PC-9 (cell line): ENCODE measurements around the gene GAPDH. TPM values are rescaled to one million over a fixed set of nuclear protein-coding genes. Genes with fewer than 3 reads are reported as not detected.

Experiments used
- BruUV-seq: library from RNA; stranded (reverse); fragments of 400-500 nt; replicated peaks from 2 replicates; lab custom pipeline; 2021; lab: Mats Ljungman, UMichigan
- CTCF ChIA-PET: fragments of 300-600 bp; sonication (Branson Sonifier 250); formaldehyde crosslinking; loops from one replicate; lab custom pipeline; 2022; ENCODE audit warnings: antibody characterized with exemption; lab: Charles Lee
- POLR2A ChIA-PET: fragments of 300-600 bp; sonication (Branson Sonifier 250); formaldehyde crosslinking; loops from one replicate; lab custom pipeline; 2022; ENCODE audit warnings: antibody characterized with exemption; ENCODE audit not compliant: unreplicated experiment; lab: Charles Lee
- DNase-seq, 2 experiments: peaks; one replicate each; pipeline versions ENCODE4 v3.0.0 to v3.0.0-alpha.2; 2015 to 2022; ENCODE audit warnings: mixed read lengths in 1 of 2
- H2AFZ ChIP-seq: fragments of 200-600 bp; sonication (generic); 2 replicates; pipeline ENCODE4 v1.8.1; 2017; ENCODE audit warnings: antibody characterized with exemption
- H3F3A ChIP-seq: fragments of 200-600 bp; sonication (generic); 2 replicates; pipeline ENCODE4 v1.8.1; 2017; ENCODE audit warnings: antibody characterized with exemption, mild to moderate bottlenecking, low read depth; ENCODE audit not compliant: insufficient read depth
- H3K27ac ChIP-seq: fragments of 200-600 bp; sonication (generic); 2 replicates; pipeline ENCODE4 v1.6.1; 2016; ENCODE audit warnings: mixed run types
- H3K27me3 ChIP-seq: fragments of 200-600 bp; sonication (generic); 2 replicates; pipeline ENCODE4 v1.6.1; 2016; ENCODE audit warnings: low read depth, mixed run types; ENCODE audit not compliant: insufficient read depth
- H3K36me3 ChIP-seq: fragments of 200-600 bp; sonication (generic); 2 replicates; pipeline ENCODE4 v1.6.1; 2016; ENCODE audit warnings: low read depth, mixed run types
- H3K4me1 ChIP-seq: fragments of 200-600 bp; sonication (generic); replicated peaks from 2 replicates; pipeline ENCODE4 v1.6.1; 2016; ENCODE audit warnings: mixed run types; ENCODE audit not compliant: insufficient read depth
- H3K4me2 ChIP-seq: fragments of 200-600 bp; sonication (generic); 2 replicates; pipeline ENCODE4 v1.6.1; 2017; ENCODE audit warnings: mixed run types
- H3K4me3 ChIP-seq: fragments of 200-600 bp; sonication (generic); 2 replicates; pipeline ENCODE4 v1.6.1; 2016; ENCODE audit warnings: mixed run types
- H3K79me2 ChIP-seq: fragments of 200-600 bp; sonication (generic); 2 replicates; pipeline ENCODE4 v1.6.1; 2017; ENCODE audit warnings: low read depth, mixed run types
- H3K9me2 ChIP-seq: fragments of 200-600 bp; sonication (generic); 2 replicates; pipeline ENCODE4 v1.8.1; 2017; ENCODE audit warnings: mild to moderate bottlenecking; ENCODE audit not compliant: insufficient read depth
- H3K9me3 ChIP-seq: fragments of 200-600 bp; sonication (generic); 2 replicates; pipeline ENCODE4 v1.8.1; 2016; ENCODE audit warnings: low read depth; ENCODE audit not compliant: insufficient read depth
- H4K20me1 ChIP-seq: fragments of 200-600 bp; sonication (generic); 2 replicates; pipeline ENCODE4 v1.8.1; 2017; ENCODE audit not compliant: insufficient read depth
- EZH2 ChIP-seq: fragments of 200-600 bp; sonication (generic); IDR thresholded peaks from 2 replicates; pipeline ENCODE4 v1.8.0; 2017; ENCODE audit warnings: antibody characterized with exemption, low read depth
- intact Hi-C: fragments of 100-400 bp; cut with micrococcal nuclease; formaldehyde crosslinking; loops from one replicate; pipeline ENCODE4 v1.10.0; 2022; ENCODE audit not compliant: unreplicated experiment
- total RNA-seq: library from RNA; stranded (reverse); gene quantifications from 2 replicates; pipeline ENCODE4 v1.2.3, GENCODE V29; 2021
- TF ChIP-seq, protein P1 (sequence below): fragments of 200-600 bp; sonication (generic); conservative IDR thresholded peaks from 2 replicates; pipeline ENCODE4 v1.6.1; 2017; ENCODE audit warnings: mixed run types, antibody characterized with exemption, mild to moderate bottlenecking, moderate library complexity

Gene GAPDH
- total RNA-seq, 1 experiment from 2014 or later: 8,169 TPM

DNA sequence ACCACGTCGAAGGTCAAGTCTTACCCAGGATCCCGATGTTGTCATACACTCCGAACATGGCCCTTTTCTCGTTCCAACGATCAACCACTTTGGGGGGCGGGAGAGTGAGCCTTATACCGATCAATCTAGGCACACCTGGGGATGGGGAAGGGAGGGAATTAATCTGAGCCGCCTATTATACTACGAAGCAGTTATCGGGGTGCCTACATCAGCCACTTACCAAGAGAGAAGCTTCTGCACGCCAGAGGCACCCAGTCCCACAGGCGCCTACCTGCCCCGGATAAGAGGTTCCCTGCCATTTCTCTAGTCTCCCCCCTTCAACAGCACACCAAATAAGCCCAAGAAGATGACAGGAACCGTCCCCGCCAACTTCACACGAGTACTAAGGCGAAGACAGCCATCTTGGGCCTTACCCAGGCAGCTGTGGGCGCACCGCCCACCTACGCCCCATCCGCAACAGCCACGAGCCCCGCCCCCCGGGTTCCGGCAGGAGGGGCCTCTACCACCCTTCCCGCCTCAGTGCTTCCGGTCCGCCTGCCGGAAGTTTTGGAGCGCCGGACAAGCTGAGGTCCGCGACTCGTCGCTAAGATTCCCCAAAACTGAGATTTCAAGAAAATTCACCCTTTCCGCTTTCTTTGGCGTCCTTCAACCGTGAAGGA, 41.4 kb upstream of the GAPDH start, which contains the start of gene MRPL51:
Gene MRPL51, minus strand, starts transcription at position 425 of the 659 bp plus-strand sequence. Its CDS starts 126 bp downstream, at position 299.
- Histone ChIP-seq H3K36me3 (peaks cover 31% of the 10 kb centered on the region), H3F3A (peaks cover 18% of the 10 kb centered on the region; the same call in 1 of the 2 replicates), H3K27me3 (no peaks in the 10 kb centered on the region), H4K20me1 (peaks cover 2% of the 10 kb centered on the region; the same call in 1 of the 2 replicates), H2AFZ (peak within 1 kb of the TSS; percentile 91), H3K4me2 (peak within 1 kb of the TSS; percentile 93), H3K9me2 (no peaks in the 10 kb centered on the region), H3K79me2 (peaks cover 54% of the 10 kb centered on the region), H3K4me3 (peak within 1 kb of the TSS; percentile 87), H3K9me3 (no peaks in the 10 kb centered on the region), H3K27ac (peak within 1 kb of the TSS; percentile 85), H3K4me1 (peaks cover 24% of the 10 kb centered on the region)
- DNase-seq: peak; percentile 86 to 99
- ChIA-PET POLR2A (interaction anchor here (0.5 to 1.2 kb wide), 13 partner anchors 22 to 439 kb away, joined by 3 to 9 read pairs (median 4); partner anchors contain the start of genes LTBR, TNFRSF1A and VAMP1), CTCF (interaction anchor here (0.8 kb wide), 1 partner anchor 28 kb away, joined by 4 read pairs; no protein-coding TSS in a partner anchor)
- intact Hi-C loops: loop anchor here (1.0 to 5.0 kb wide), 5 partner anchors 22 to 116 kb away; partner anchors contain the start of gene SCNN1A
- TSS peak; percentile 82 for BruUV-seq
- TF ChIP-seq, protein P1, sequence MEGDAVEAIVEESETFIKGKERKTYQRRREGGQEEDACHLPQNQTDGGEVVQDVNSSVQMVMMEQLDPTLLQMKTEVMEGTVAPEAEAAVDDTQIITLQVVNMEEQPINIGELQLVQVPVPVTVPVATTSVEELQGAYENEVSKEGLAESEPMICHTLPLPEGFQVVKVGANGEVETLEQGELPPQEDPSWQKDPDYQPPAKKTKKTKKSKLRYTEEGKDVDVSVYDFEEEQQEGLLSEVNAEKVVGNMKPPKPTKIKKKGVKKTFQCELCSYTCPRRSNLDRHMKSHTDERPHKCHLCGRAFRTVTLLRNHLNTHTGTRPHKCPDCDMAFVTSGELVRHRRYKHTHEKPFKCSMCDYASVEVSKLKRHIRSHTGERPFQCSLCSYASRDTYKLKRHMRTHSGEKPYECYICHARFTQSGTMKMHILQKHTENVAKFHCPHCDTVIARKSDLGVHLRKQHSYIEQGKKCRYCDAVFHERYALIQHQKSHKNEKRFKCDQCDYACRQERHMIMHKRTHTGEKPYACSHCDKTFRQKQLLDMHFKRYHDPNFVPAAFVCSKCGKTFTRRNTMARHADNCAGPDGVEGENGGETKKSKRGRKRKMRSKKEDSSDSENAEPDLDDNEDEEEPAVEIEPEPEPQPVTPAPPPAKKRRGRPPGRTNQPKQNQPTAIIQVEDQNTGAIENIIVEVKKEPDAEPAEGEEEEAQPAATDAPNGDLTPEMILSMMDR: no peak
- no peak for TF ChIP-seq EZH2

DNA sequence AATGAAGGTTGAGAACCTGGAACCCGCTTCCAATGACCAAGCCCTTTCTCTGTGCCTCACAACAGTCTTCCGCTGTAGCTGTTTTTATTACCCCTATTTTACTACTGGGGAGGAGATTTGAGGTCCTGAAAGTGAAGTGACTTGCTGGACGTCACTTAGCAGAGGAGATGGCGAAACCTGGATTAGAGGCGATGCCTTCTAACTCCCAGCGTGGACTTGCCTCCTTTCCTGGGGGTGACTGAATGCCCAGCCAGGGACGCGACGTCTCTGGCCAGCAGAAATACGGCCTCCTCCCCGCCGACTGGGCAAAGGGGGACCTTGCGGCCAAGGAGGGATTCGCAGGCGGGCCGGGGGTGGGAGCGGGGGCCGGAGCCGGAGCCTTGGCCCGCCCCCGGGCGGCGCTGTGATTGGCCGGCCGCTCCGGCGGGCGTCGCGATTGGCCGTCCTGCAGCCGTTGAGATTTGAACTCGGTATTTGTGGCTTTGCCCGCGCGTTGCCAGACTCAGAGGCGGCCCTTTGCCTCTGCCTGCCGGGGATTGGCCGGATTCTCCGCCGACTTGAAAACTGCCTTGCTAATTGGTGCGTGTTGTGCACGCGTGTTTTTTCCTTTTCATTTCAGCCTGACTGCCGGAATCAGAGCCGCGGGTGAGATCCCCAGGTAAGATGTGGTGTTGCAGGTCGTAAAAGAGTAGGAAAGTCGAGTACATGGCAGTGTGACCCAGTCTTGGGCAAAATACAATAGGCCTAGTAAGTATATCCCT, 40.6 kb upstream of the GAPDH start, which contains the start of gene NCAPD2:
Gene NCAPD2, plus strand, starts transcription at position 606 of the 761 bp plus-strand sequence. CDS start 997 bp downstream, outside the sequence.
- peaks cover 5% of the 10 kb centered on the region; the same call in 1 of the 2 replicates for H4K20me1 ChIP-seq
- TF ChIP-seq, protein P1: peak; percentile 46; the same call in 1 of the 2 replicates
- no peak for TF ChIP-seq EZH2
- no TSS peak for BruUV-seq
- peaks cover 18% of the 10 kb centered on the region; the same call in 1 of the 2 replicates for H3F3A ChIP-seq
- peaks cover 24% of the 10 kb centered on the region for H3K4me1 ChIP-seq
- intact Hi-C loops: loop anchor here (1.0 to 5.0 kb wide), 5 partner anchors 22 to 116 kb away; partner anchors contain the start of gene SCNN1A
- H3K27me3 ChIP-seq: no peaks in the 10 kb centered on the region
- ChIA-PET POLR2A (interaction anchor here (0.5 to 1.2 kb wide), 12 partner anchors 23 to 440 kb away, joined by 3 to 9 read pairs (median 4); partner anchors contain the start of genes LTBR, TNFRSF1A and VAMP1), CTCF (interaction anchor here (0.8 kb wide), 1 partner anchor 28 kb away, joined by 4 read pairs; no protein-coding TSS in a partner anchor)
- H3K9me3 ChIP-seq: no peaks in the 10 kb centered on the region
- H3K9me2 ChIP-seq: no peaks in the 10 kb centered on the region
- H2AFZ ChIP-seq: peak within 1 kb of the TSS; percentile 91
- H3K79me2 ChIP-seq: peaks cover 61% of the 10 kb centered on the region
- H3K36me3 ChIP-seq: peaks cover 38% of the 10 kb centered on the region
- H3K4me3 ChIP-seq: peak within 1 kb of the TSS; percentile 87
- peak within 1 kb of the TSS; percentile 93 for H3K4me2 ChIP-seq
- DNase-seq: peak; percentile 93 to 98
- H3K27ac ChIP-seq: peak within 1 kb of the TSS; percentile 85
